H9 (cell line): Measurements from ENCODE around the gene GPRIN1. TPM values are rescaled to one million over a fixed set of nuclear protein-coding genes. Genes with fewer than 3 reads are reported as not detected.

Experiments used
- DNase-seq: peaks from one replicate; pipeline ENCODE4 v3.0.0-alpha.2; 2017
- H2AFZ ChIP-seq: one replicate; pipeline ENCODE4 v1.6.1; 2013; ENCODE audit warnings: mild to moderate bottlenecking, low read length, control low read depth, moderate library complexity
- H2AK5ac ChIP-seq: 2 replicates; pipeline ENCODE4 v1.6.1; 2013; ENCODE audit warnings: low read length, control low read depth, mixed read lengths; ENCODE audit not compliant: insufficient read length
- H2BK120ac ChIP-seq: one replicate; pipeline ENCODE4 v1.6.1; 2013; ENCODE audit warnings: low read depth, mild to moderate bottlenecking, low read length, control low read depth, inconsistent platforms; ENCODE audit not compliant: poor library complexity, severe bottlenecking
- H2BK12ac ChIP-seq: 2 replicates; pipeline ENCODE4 v1.6.1; 2013; ENCODE audit warnings: low read length, control low read depth, mixed read lengths, low read depth; ENCODE audit not compliant: insufficient read length
- H2BK15ac ChIP-seq: 2 replicates; pipeline ENCODE4 v1.6.1; 2013; ENCODE audit warnings: low read depth, low read length, control low read depth
- H2BK20ac ChIP-seq: one replicate; pipeline ENCODE4 v1.6.1; 2013; ENCODE audit warnings: low read depth, mild to moderate bottlenecking, low read length, control low read depth, inconsistent platforms; ENCODE audit not compliant: poor library complexity, severe bottlenecking
- H2BK5ac ChIP-seq: 2 replicates; pipeline ENCODE4 v1.6.1; 2013; ENCODE audit warnings: low read length, control low read depth, mixed read lengths; ENCODE audit not compliant: insufficient read length
- H3K14ac ChIP-seq: 2 replicates; pipeline ENCODE4 v1.6.1; 2013; ENCODE audit warnings: low read length, control low read depth; ENCODE audit not compliant: insufficient read depth
- H3K18ac ChIP-seq: 2 replicates; pipeline ENCODE4 v1.6.1; 2013; ENCODE audit warnings: low read depth, mild to moderate bottlenecking, mixed read lengths, low read length, control low read depth; ENCODE audit not compliant: insufficient read length
- H3K23ac ChIP-seq: 2 replicates; pipeline ENCODE4 v1.6.1; 2013; ENCODE audit warnings: low read length, control low read depth, mixed read lengths, low read depth; ENCODE audit not compliant: insufficient read length
- H3K23me2 ChIP-seq: 2 replicates; pipeline ENCODE4 v1.6.1; 2013; ENCODE audit warnings: low read depth, mild to moderate bottlenecking, mixed read lengths, low read length, control low read depth; ENCODE audit not compliant: insufficient read length, poor library complexity, severe bottlenecking
- H3K27ac ChIP-seq: 2 replicates; pipeline ENCODE4 v1.5.1; 2013; ENCODE audit warnings: low read length, control low read depth, mixed read lengths, low read depth; ENCODE audit not compliant: insufficient read length
- H3K27me3 ChIP-seq: 2 replicates; pipeline ENCODE4 v1.6.1; 2013; ENCODE audit warnings: low read length, control low read depth, inconsistent platforms; ENCODE audit not compliant: insufficient read depth
- H3K4ac ChIP-seq: 2 replicates; pipeline ENCODE4 v1.6.1; 2013; ENCODE audit warnings: low read depth, mild to moderate bottlenecking, control low read depth, inconsistent platforms, low read length, moderate library complexity
- H3K4me1 ChIP-seq: 2 replicates; pipeline ENCODE4 v1.6.1; 2013; ENCODE audit warnings: low read length, control low read depth, inconsistent platforms; ENCODE audit not compliant: insufficient read depth
- H3K4me2 ChIP-seq: 2 replicates; pipeline ENCODE4 v1.6.1; 2013; ENCODE audit warnings: low read length, control low read depth, mixed read lengths; ENCODE audit not compliant: insufficient read length, insufficient read depth
- H3K56ac ChIP-seq: 2 replicates; pipeline ENCODE4 v1.6.1; 2013; ENCODE audit warnings: low read depth, mild to moderate bottlenecking, mixed read lengths, low read length, control low read depth; ENCODE audit not compliant: insufficient read length
- H3K79me1 ChIP-seq: 2 replicates; pipeline ENCODE4 v1.6.1; 2013; ENCODE audit warnings: low read depth, mild to moderate bottlenecking, moderate library complexity, low read length, control low read depth, inconsistent platforms; ENCODE audit not compliant: insufficient read depth, poor library complexity, severe bottlenecking
- H3K79me2 ChIP-seq: 2 replicates; pipeline ENCODE4 v1.6.1; 2013; ENCODE audit warnings: low read length, control low read depth, inconsistent platforms; ENCODE audit not compliant: insufficient read depth
- H3K9ac ChIP-seq: 2 replicates; pipeline ENCODE4 v1.6.1; 2013; ENCODE audit warnings: low read length, control low read depth, mixed read lengths; ENCODE audit not compliant: insufficient read length; ENCODE audit errors: extremely low read depth
- H3K9me3 ChIP-seq: one replicate; pipeline ENCODE4 v1.6.1; 2013; ENCODE audit warnings: low read depth, low read length, inconsistent platforms; ENCODE audit not compliant: control insufficient read depth
- H3T11ph ChIP-seq: one replicate; pipeline ENCODE4 v1.6.1; 2013; ENCODE audit warnings: mild to moderate bottlenecking, low read length, control low read depth, inconsistent platforms
- H4K20me1 ChIP-seq: one replicate; pipeline ENCODE4 v1.6.1; 2013; ENCODE audit not compliant: control insufficient read depth, insufficient read length, insufficient read depth
- H4K5ac ChIP-seq: 2 replicates; pipeline ENCODE4 v1.6.1; 2013; ENCODE audit warnings: low read depth, mild to moderate bottlenecking, mixed read lengths, low read length, control low read depth; ENCODE audit not compliant: insufficient read length
- H4K8ac ChIP-seq: replicated peaks from 2 replicates; pipeline ENCODE4 v1.6.1; 2013; ENCODE audit warnings: low read length, control low read depth, mixed read lengths, low read depth; ENCODE audit not compliant: insufficient read length
- H4K91ac ChIP-seq: 2 replicates; pipeline ENCODE4 v1.6.1; 2013; ENCODE audit warnings: low read depth, mild to moderate bottlenecking, moderate library complexity, mixed read lengths, low read length, control low read depth; ENCODE audit not compliant: insufficient read length
- H3K27ac Mint-ChIP-seq, 3 experiments: 2 replicates in 2 of 3; 3 replicates in 1 of 3; pipeline ENCODE4 v1.8.0; 2020 to 2021; ENCODE audit warnings: mixed read lengths in 3 of 3, mild to moderate bottlenecking in 1 of 3, moderate library complexity in 1 of 3
- H3K27me3 Mint-ChIP-seq: 2 replicates; pipeline ENCODE4 v1.8.0; 2021; ENCODE audit warnings: low read depth, mild to moderate bottlenecking, moderate library complexity, mixed read lengths
- H3K36me3 Mint-ChIP-seq, 3 experiments: 2 replicates in 2 of 3; 3 replicates in 1 of 3; pipeline ENCODE4 v1.8.0; 2020 to 2021; ENCODE audit warnings: low read depth in 3 of 3, mixed read lengths in 3 of 3; ENCODE audit not compliant: insufficient read depth in 1 of 3
- H3K4me1 Mint-ChIP-seq, 2 experiments: 2 replicates each; pipeline ENCODE4 v1.8.0; 2020; ENCODE audit warnings: mixed read lengths in 2 of 2
- H3K4me3 Mint-ChIP-seq, 2 experiments: 2 replicates in 1 of 2; 3 replicates in 1 of 2; pipeline ENCODE4 v1.8.0; 2020 to 2021; ENCODE audit warnings: mild to moderate bottlenecking in 2 of 2, mixed read lengths in 2 of 2, moderate library complexity in 1 of 2
- H3K9me3 Mint-ChIP-seq, 2 experiments: 2 replicates in 1 of 2; 3 replicates in 1 of 2; pipeline ENCODE4 v1.8.0; 2020; ENCODE audit warnings: mild to moderate bottlenecking in 2 of 2, mixed read lengths in 2 of 2, moderate library complexity in 1 of 2
- WGBS: extraction: QIAGEN DNeasy Blood & Tissue Kit; methylation state at CpG from one replicate; pipeline ENCODE4 v1.1.7; 2013; ENCODE audit warnings: missing lambda C conversion rate, low lambda C conversion rate, mixed read lengths; ENCODE audit not compliant: insufficient read length; ENCODE audit errors: extremely low coverage; 5-methylcytosine and 5-hydroxymethylcytosine counted together
- total RNA-seq: library from RNA; stranded (reverse); gene quantifications from 2 replicates; pipeline ENCODE4 v1.2.1, GENCODE V29; 2021
- TF ChIP-seq, protein P1 (sequence below): fragments of 200-600 bp; sonication (generic); conservative IDR thresholded peaks from 3 replicates; pipeline ENCODE4 v1.8.0; 2021; ENCODE audit warnings: antibody characterized with exemption, mild to moderate bottlenecking

GPRIN1 gene
- total RNA-seq, 1 experiment from 2014 or later, result 10.8 TPM

DNA sequence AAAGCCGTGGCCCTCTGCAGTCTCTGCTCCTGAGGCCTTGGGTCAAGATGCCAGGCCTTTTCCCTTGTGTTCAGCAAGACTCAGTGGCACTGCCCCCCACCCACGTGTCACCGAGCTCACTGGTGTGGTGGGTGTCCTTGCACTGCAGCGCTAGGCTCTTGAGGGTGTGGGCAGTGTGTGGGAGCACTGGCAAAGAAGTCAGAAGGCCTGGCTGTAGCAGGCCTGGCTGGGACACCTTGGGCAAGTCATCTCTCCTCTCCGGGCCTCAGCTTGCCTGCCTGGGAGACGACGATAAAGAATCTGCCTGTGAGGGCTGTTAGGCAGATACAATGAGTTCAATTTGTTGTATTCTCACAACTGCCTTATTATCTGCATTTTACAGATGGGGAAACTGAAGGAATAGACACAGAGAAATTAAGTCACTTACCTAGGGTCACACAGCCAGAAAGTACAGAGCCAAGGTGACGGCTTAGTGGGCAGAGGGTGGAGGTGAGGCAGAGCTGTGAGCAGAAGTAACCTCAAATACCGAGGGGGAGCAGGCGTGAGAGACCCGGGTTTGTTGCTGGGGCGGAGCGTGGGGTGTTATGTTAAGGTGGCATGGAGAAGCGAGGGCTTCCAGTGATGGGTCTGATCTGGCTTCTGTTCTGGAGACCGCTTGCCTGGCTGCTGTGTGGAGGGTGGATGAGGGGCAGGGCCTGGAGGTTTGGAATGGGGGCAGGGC lies 38.7 kb upstream of the GPRIN1 start:
- Histone ChIP-seq H4K20me1 (no peaks in the 10 kb centered on the region), H2BK15ac (no peak overlapping the region), H2AFZ (no peak overlapping the region), H2BK20ac (no peak overlapping the region), H3K18ac (no peak overlapping the region), H3K27ac (no peak overlapping the region), H3K23ac (no peak overlapping the region), H3K79me1 (peaks cover 8% of the 10 kb centered on the region), H3K14ac (no peak overlapping the region), H2BK5ac (no peak overlapping the region), H3K27me3 (no peaks in the 10 kb centered on the region), H3K4me2 (peak overlapping the region; percentile 72), H4K8ac (no peak overlapping the region), H3K23me2 (peaks cover 10% of the 10 kb centered on the region), H3K4ac (no peak overlapping the region), H3K9me3 (no peaks in the 10 kb centered on the region), H2BK120ac (no peak overlapping the region), H2AK5ac (no peak overlapping the region), H3K79me2 (no peaks in the 10 kb centered on the region; the same call in 1 of the 2 replicates), H3T11ph (no peak overlapping the region), H3K9ac (peak overlapping the region; percentile 18), H3K4me1 (peaks cover 2% of the 10 kb centered on the region; the same call in 1 of the 2 replicates), H4K5ac (no peak overlapping the region), H3K56ac (no peak overlapping the region), H2BK12ac (no peak overlapping the region), H4K91ac (no peak overlapping the region)
- no CpG with 5 or more reads among the region's 15 CpGs for WGBS
- Mint-ChIP-seq H3K9me3 (no peaks in the 10 kb centered on the region; a peak in 1 of 5 replicates), H3K4me3 (peak overlapping the region; percentile 82 to 91), H3K27me3 (peaks cover 4% of the 10 kb centered on the region), H3K4me1 (peaks cover 52 to 66% of the 10 kb centered on the region in 2 experiments), H3K27ac (no peak overlapping the region; a peak in 1 of 7 replicates), H3K36me3 (peaks cover 5 to 13% (median 10%) of the 10 kb centered on the region in 3 experiments; a peak in 5 of 7 replicates)
- DNase-seq, result no peak
- TF ChIP-seq, protein P1, sequence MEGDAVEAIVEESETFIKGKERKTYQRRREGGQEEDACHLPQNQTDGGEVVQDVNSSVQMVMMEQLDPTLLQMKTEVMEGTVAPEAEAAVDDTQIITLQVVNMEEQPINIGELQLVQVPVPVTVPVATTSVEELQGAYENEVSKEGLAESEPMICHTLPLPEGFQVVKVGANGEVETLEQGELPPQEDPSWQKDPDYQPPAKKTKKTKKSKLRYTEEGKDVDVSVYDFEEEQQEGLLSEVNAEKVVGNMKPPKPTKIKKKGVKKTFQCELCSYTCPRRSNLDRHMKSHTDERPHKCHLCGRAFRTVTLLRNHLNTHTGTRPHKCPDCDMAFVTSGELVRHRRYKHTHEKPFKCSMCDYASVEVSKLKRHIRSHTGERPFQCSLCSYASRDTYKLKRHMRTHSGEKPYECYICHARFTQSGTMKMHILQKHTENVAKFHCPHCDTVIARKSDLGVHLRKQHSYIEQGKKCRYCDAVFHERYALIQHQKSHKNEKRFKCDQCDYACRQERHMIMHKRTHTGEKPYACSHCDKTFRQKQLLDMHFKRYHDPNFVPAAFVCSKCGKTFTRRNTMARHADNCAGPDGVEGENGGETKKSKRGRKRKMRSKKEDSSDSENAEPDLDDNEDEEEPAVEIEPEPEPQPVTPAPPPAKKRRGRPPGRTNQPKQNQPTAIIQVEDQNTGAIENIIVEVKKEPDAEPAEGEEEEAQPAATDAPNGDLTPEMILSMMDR, result no peak
